GM12873 (cell line): ENCODE data around the gene ERLEC1.

Experiments
- TF ChIP-seq, protein P1 (sequence below): IDR thresholded peaks from 2 replicates; pipeline ENCODE4 v1.5.1; 2012; ENCODE audit warnings: low read depth, mild to moderate bottlenecking, moderate library complexity, low read length, control low read depth; ENCODE audit not compliant: insufficient read depth; ENCODE audit errors: missing control alignments

The ERLEC1 gene

DNA sequence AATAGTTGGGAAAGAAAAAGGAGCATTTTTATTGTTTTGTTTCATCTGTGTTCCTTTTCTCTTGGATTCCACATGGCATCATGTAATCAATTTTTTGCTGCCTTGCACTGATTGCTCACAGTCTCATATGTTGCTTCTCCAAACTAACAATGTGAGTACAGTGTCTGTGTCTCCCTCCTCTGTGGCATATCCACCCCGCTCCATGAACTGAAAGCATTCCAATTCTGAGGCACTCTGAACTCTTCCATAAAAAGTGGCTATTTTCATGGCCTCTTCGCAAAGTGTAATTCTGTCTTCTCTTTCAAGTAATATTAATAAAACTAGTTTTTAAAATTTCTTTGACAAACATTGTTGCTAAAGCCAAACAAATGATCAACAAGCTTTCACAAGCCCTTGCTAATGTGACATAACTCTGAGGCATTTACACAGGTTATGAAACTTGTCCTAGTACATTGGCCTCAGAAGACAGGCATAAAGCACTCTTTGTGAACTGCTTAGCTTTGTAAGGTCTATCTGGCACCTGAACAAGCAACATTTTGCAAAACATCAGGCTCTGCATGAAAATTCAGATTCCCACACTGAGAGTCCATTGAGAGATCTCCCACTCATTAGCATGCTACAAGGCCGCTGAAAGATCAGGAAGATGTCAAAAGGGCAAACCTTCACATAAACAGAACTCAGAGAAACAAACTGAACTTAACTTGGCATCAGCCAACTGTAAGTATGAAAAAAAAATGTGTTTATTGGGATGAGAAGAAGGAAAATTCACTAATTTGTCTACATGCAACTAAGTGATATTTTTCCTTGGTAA lies 39.9 kb downstream of the ERLEC1 start:
- TF ChIP-seq, protein P1, sequence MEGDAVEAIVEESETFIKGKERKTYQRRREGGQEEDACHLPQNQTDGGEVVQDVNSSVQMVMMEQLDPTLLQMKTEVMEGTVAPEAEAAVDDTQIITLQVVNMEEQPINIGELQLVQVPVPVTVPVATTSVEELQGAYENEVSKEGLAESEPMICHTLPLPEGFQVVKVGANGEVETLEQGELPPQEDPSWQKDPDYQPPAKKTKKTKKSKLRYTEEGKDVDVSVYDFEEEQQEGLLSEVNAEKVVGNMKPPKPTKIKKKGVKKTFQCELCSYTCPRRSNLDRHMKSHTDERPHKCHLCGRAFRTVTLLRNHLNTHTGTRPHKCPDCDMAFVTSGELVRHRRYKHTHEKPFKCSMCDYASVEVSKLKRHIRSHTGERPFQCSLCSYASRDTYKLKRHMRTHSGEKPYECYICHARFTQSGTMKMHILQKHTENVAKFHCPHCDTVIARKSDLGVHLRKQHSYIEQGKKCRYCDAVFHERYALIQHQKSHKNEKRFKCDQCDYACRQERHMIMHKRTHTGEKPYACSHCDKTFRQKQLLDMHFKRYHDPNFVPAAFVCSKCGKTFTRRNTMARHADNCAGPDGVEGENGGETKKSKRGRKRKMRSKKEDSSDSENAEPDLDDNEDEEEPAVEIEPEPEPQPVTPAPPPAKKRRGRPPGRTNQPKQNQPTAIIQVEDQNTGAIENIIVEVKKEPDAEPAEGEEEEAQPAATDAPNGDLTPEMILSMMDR, result no peak

DNA sequence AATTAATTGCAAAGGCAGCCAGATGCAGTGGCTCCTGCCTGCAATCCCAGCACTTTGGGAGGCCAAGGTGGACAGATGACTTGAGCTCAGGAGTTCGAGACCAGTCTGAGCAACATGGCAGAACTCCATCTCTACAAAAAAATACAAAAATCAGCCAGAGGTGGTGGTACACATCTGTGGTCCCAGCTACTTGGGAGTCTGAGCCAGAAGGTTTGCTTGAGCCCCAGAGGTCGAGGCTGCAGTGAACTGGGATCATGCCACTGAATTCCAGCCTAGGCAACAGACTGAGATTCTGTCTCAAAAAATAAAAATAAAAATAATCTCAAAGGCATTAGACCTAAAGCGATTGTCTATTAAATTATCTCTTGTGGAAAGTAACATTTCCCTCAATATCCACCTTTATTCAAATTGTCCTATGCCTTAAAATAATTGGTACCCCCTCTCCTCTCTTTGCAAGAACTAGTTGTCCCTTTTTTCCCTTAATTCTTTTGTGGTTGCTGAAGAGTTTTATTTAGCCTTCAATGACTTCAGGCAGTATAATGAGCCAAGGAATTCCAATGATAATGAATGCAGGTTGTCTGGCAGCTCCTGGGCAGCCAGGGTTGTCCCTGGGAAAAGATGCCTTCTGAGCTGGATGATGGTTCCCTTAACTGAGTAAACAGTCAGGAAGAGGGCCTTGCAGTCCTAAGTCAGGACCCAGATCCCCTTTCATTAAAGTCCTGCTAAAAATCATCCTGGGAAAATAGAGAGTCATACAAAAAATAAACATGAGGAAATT lies 40.7 kb downstream of the ERLEC1 start:
- TF ChIP-seq, protein P1, result no peak

DNA sequence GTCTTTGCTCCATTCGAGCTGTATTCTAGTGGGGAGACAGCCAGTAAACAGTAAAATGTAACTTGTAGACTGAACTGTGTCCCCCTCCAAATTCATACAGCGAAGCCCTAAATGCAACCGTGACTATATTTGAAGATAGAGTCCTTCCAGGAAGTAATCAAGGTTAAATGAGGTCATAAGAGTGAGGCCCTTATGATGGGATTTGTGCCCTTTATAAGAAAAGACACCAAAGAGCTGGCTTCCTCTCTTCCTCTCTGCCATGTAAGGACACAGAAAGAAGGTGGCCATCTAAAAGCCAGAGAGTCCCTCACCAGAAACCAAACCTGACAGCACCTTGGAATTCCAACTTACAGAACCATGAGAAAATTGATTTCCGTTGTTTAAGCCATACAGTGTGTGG lies 41.5 kb downstream of the ERLEC1 start:
- TF ChIP-seq, protein P1, result no peak

DNA sequence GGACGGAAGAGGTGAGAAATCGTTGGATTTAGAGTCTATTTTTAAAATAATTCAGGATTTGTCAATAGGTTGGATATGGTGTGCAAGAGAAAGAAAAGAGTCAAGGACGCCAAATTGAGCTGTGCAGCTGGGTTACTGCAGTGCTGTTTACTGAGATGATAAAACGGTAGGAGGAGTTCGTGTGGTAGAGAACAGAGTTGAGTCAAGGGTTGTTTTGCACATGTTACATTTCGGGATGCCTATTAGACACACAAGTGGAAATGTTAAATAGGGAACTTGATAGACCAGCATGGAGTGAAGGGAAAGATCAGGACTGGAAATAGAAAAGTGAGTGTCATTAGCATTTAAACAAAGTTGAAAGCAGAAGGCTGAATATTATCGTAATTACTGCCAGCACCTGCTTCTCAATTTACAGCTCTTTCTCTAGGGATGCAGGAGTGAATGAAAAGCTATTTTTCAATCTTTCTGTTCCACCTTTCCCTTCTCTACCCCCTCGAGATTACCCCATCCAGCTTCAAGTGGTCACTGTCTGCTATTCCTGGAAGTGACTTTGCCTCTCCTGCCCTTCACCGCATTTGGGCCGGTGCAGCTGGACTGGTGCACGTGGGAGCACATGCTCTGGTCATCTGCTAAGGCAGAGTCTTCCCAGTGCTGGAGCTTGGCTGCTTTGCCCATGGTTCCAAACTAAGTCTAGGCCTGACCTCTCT lies 42.6 kb downstream of the ERLEC1 start:
- TF ChIP-seq, protein P1, result no peak

DNA sequence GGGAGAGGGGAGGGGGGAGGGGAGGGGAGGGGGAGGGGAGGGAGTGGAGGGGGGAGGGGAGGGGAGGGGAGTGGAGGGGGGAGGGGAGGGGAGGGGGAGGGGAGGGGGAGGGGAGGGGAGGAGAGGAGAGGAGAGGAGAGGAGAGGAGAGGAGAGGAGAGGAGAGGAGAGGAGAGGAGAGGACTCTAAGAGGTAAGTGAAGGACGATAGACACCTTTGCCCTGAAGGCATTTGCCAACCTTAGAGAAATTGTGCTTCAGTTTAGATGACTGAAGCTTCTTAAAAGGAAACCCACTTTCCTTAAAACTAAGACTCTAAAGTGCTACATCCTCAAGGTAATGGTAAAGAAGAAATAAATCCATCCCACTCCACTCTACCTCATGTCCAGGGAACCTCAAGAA lies 53.7 kb downstream of the ERLEC1 start:
- TF ChIP-seq, protein P1, result no peak

DNA sequence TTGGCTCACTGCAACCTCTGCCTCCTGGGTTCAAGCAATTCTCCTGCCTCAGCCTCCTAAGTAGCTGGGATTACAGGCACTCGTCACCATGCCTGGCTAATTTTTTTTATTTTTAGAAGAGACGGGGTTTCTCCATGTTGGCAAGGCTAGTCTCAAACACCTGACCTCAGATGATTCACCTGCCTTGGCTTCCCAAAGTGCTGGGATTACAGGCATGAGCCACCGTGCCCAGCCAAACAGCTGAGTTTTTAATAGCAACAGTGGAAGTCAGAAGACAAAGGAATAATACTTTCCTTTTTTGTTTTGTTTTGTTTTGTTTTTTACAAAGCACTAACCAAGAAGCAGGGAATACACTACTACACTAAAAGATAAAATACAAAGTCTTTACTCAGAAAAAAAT lies 56.0 kb downstream of the ERLEC1 start:
- TF ChIP-seq, protein P1, result no peak

DNA sequence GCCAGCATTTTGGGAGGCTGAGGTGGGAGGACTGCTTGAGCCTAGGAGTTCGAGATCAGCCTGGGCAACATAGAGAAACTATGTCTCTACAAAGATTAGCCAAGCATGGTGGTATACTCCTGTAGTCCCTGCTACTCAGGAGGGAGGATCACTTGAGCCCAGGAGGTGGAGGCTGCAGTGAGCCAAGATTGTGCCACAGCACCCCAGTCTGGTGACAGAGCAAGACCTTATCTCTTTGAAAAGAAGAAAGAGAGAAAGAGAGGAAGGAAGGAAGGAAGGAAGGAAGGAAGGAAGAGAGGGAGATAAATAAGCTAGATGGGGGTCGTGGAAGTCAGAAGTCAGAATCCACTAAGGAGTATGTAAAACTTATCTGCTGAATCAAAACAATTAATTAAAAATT lies 56.8 kb downstream of the ERLEC1 start:
- TF ChIP-seq, protein P1, result no peak
